GM21447 (cell line): Measurements from ENCODE around the gene HSPB9.
"Not testable (repeated sequence)": the region's sequence is repeated elsewhere in the genome, so short reads cannot be mapped to it uniquely, and the experiment has no call there.

Source experiments
- ATAC-seq: cut with Tn5 transposase; IDR thresholded peaks from one replicate; pipeline ENCODE4 v1.9.1; 2021; ENCODE audit not compliant: unreplicated experiment

The HSPB9 gene

GRCh38 chr17:42118545-42118944 lies 4.1 kb upstream of the HSPB9 start:
- ATAC-seq, result no peak

- no peak for ATAC-seq
These were observed 3.3 kb upstream of the HSPB9 start for GRCh38 chr17:42119301-42119700.

GRCh38 chr17:42120161-42120769 lies 2.3 kb upstream of the HSPB9 start:
- no peak for ATAC-seq

DNA sequence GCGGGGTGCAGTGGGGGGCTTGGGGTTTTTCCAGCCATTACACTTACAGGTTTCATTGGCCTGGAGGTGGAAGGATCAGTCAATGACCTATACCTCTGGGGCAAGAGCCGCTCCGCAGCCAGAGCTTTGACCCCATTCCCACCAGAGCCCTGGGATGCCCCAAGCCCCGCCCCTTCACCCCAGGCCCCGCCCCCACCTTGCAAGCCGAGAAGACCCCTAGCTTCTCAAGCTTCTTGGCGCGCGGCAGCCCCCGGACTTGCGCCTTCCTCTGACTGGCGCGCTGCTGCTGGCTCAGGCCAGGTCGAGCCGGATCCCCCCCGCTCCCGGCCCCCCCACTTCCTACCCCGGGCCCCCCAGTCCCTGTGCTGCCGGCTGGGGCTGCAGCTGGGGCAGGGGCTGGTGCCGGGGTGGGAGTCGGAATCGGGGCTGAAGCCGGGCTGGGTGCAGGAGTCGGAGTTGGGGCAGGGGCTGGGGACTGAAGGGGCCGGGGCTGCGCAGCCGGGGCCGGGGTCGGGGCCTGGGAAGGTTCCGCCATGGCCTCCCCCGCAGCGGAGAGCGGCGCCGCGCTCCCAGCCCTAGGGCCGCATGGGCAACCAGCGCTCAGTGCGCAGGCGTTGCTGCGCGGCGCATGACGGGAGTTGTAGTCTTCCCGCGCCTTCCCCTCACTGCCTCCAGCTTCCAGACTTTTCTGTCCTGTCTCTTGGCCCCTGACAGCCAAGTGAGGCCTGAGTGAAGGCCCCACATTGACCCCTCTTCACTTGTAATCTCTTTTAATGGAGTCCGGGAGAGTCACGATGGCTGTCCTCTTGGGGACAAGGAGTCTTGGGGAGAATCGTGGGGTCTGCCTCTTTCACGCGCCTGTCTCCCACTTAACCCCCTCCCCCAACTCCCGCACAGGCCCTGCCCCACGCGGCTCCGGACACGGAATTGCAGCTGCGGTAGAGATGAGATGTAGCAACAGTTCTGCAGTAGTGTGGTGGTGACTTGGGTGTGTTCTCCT lies 1.5 kb upstream of the HSPB9 start, which contains the start of gene KAT2A:
Gene KAT2A (minus strand): TSS at position 598 of the 1,000 bp plus-strand sequence. CDS start 63 bp downstream, at position 535.
- ATAC-seq, result no peak

DNA sequence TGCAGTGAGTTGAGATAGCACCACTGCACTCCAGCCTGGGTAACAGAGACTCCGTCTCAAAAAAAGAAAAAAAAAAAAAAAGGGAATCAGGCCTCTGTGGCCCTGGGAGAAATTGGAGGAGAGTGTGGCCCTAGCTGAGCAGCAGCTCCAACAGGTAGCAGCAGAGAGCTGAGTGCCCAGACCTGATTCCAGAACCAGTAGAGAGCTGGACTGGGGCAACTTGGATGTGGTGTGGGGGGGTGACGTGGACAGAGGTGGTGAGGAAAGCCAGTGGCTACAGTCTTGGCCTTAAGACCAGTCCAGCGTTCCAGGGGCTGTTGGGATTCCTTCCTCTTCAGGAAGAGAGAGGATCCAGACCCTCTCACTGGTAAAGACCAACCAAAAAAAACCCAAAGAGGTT lies 1.7 kb downstream of the HSPB9 start:
- ATAC-seq, result no peak

GRCh38 chr17:42125565-42125964 lies 3.0 kb downstream of the HSPB9 start:
- no peak for ATAC-seq

GRCh38 chr17:42126836-42127235 lies 4.2 kb downstream of the HSPB9 start:
- no peak for ATAC-seq

DNA sequence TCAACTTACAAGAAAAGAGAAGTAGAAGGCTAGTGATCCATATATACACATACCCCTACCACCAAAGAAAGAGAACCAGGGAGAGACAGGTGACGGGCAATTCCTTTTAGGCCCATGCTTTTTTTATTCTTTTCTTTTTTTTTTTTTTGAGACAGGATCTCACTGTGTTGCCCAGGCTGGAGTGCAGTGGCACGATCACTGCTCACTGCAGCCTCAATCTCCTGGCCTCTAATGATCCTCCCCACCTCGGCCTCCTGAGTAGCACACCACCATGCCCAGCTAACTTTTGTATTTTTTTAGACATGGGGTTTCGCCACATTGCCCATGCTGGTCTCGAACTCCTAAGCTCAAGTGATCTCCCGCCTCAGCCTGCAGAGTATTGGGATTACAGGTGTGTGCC lies 4.8 kb downstream of the HSPB9 start:
- no peak for ATAC-seq

DNA sequence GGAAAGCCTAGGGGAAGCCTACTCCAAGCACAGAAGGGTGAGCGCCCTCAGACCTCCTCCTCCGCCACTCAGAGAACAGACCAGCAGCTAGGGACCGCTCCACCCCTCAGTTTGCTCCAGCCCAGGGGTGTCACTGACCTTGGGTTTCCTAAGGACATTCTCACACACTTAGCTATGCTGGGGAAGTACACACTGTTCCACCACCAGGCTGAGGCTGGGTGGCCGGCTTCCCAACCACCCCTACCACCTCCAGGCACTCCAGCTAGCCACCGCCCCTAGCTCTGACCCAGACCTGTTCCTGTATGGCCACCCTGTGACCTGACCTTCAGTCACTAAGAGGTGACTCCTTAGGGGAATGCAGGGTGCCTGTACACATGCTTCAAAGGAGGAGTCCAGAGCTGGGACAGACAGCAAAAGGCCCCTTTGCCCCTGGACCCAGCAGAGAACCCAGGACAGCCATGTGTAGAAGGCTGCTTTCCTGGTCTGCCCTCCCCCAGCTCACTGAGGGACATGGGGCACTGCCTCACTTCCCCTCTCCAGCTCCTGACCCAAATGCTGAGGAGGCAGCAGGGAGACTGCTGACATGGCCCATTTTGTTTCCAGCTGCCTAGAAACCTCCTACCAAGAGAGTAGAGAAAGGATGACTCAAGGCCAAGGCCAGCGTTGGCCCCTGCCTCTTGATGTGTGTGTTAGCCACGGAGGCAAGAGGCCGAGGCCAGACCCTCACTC lies 6.7 kb downstream of the HSPB9 start:
- ATAC-seq, result no peak

GRCh38 chr17:42130310-42130936 lies 7.8 kb downstream of the HSPB9 start:
- no peak for ATAC-seq

DNA sequence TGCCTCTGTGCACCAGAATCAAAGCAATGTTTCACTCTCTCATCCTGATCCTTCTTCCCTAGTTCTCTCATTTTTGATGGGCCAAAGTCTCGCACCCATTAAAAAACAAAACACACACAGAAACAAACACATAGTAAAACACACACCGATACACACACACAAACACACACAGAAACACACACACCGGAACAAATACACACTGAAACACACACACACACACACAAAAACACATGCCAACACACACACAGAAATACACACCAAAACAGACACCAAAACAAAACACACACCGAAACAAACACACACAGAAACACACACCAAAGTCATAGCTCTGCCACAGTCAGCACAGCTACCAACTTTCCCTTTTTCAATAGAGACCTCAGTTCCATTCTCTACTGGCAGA lies 8.6 kb downstream of the HSPB9 start:
- no peak for ATAC-seq

DNA sequence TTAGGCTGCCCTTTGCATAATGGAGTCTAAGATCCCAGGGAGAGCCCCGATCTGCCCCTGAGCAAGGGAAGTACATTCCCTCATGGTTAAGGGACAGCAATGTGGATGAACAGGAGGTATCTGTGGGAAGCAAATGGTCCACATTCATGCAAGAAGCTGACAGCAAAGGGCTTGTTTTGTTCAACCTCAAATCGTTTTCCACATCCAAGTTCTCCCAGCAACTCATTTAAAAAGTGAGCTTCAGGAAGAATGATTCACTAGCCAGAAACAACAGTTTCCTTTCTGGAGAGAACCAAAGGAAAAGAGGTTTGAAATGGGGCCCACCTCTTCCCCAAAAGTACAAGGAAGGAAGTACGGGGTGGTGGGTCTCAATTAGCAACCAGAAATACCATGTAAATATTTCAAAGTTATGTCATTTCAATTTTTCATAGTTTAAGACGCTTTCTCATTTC lies 9.4 kb downstream of the HSPB9 start:
- no peak for ATAC-seq

- peak; percentile 48 for ATAC-seq
These were observed 10.3 kb downstream of the HSPB9 start for GRCh38 chr17:42132941-42133340.

DNA sequence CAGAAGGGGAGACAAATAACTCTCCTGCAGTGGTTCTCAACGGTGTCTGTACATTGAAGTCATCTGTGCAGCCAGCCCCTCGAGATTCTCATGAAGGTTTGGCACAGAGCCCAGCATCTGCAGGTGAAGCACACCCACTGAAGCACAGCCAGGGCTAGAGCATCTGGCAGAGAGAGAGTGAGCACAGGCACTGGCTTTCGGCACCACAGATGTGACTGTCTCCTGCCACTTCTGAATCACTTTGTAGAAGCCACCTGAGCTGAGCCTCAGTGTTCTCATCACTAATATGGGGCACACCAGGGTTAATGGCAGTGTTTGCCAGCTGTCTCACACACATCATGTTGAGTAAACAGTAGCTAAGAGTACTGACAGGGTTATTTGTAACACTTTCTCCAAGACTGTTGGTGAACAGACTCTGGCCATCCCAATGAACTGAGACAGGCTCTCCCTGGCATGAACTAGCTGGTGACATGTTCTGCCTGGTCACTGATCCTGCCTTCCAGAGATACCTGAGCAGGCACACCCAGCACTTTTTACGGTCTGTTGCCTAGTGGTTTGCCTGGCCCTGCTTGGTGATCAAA lies 10.9 kb downstream of the HSPB9 start:
- ATAC-seq, result peak; percentile 79

- ATAC-seq, result no peak
These were observed 12.5 kb downstream of the HSPB9 start for GRCh38 chr17:42135151-42135550.

GRCh38 chr17:42135664-42136653 lies 13.4 kb downstream of the HSPB9 start:
- ATAC-seq, result no peak

DNA sequence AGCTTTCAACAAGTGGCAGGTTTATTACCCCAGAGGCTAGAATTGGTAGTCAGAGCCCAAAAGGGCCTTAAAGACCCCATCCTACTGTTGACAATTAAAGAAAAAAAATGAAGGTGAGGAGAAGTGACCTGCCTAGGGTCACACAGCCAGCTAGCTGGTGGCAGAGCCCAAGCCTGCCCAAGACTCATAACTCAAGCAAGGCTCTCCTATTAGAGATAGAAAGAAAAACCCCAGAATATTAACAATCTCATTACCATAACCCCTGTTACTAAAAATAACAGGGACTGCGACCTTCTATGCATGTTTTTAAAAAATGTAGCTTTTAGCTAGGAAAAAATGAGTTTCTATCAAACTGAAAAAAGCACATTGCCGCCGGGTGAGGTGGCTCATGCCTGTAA lies 14.0 kb downstream of the HSPB9 start:
- ATAC-seq, result no peak

DNA sequence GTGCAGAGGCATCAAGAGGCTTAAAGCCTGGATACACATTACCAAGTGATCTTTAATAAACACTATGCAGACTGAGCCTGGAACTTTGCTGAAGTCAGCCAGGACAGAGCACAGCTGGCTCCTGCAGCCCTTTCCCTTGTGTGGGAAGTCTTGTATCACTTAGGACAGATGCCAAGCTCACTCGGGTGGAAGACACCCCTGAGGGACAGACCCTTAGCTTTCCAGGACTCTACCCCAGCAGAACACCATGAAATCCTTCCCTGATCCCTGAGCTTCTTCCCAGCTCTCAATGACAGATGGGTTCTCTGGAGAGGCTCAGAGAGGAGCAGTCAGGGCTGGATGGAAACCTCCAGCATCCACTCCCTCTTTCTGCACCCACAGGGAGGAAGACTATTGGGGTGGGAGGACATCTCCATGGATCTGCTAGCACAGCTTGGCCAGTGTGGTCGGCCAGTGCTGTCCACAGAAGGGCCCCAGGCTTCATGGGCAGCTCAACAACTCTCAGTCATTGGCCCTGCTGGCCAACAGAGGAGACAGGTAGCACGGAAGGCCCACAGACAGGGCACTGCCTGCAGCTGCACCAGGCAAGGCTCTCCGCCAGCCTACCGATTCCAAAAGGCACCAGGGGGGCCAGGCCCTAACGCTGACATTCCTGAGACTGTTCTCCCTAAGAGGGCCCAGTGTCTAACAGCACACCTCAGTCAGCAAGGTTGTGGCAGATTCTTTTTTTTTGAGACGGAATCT lies 16.3 kb downstream of the HSPB9 start:
- ATAC-seq, result no peak

DNA sequence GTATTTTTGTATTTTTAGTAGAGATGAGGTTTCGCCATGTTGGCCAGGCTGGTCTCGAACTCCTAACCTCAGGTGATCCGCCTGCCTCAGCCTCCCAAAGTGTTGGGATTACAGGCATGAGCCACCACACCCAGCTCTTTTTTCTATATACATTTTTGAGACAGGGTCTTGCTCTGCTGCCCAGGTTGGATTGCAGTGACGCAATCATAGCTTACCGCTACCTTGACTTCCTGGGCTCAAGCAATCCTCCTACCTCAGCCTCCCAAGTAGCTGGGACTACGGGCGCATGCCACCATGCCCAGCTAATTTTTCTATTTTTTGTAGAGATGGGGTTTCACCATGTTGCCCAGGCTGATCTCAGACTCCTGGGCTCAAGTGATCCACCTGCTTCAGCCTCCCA lies 18.1 kb downstream of the HSPB9 start:
- ATAC-seq, result not testable (repeated sequence)
